Natural killer cell (primary cell): ENCODE results near the gene ZNF322. TPM values are rescaled to one million over a fixed set of nuclear protein-coding genes. Genes with fewer than 3 reads are reported as not detected.

Source experiments
- ATAC-seq, 3 donors: fragments of 150-1000 bp in 2 of 3; fragments of 200-7000 bp in 1 of 3; cut with Tn5 transposase; 1 replicate in 1 of 3; 2 replicates in 2 of 3; pipeline ENCODE4 v1.10.0; 2021; ENCODE audit warnings: mild to moderate bottlenecking in 2 of 3, moderate library complexity in 2 of 3
- DNase-seq, 2 donors: peaks; one replicate each; pipeline versions ENCODE4 v3.0.0 to v3.0.0-alpha.2; 2013 to 2021; ENCODE audit warnings: mixed read lengths in 1 of 2
- H3K27ac ChIP-seq: one replicate; pipeline ENCODE4 v1.5.1; 2013; ENCODE audit warnings: mild to moderate bottlenecking, low read length
- H3K27me3 ChIP-seq: one replicate; pipeline ENCODE4 v1.6.1; 2013; ENCODE audit warnings: low read length; ENCODE audit not compliant: control insufficient read depth, insufficient read depth
- H3K36me3 ChIP-seq: one replicate; pipeline ENCODE4 v1.6.1; 2013; ENCODE audit warnings: low read length; ENCODE audit not compliant: control insufficient read depth, insufficient read depth
- H3K4me1 ChIP-seq: one replicate; pipeline ENCODE4 v1.6.1; 2013; ENCODE audit warnings: low read length; ENCODE audit not compliant: control insufficient read depth, insufficient read depth
- H3K4me3 ChIP-seq: one replicate; pipeline ENCODE4 v1.5.1; 2013; ENCODE audit warnings: low read length
- H3K9me3 ChIP-seq: one replicate; pipeline ENCODE4 v1.6.1; 2013; ENCODE audit warnings: low read length; ENCODE audit not compliant: control insufficient read depth, insufficient read depth
- H3K27ac Mint-ChIP-seq, 2 donors: one replicate each; pipeline ENCODE4 v1.8.0; 2022; ENCODE audit warnings: mild to moderate bottlenecking in 2 of 2, mixed read lengths in 2 of 2, moderate library complexity in 1 of 2
- H3K27me3 Mint-ChIP-seq, 2 donors: one replicate each; pipeline ENCODE4 v1.8.0; 2022; ENCODE audit warnings: low read depth in 2 of 2, mixed read lengths in 2 of 2
- H3K36me3 Mint-ChIP-seq: one replicate; pipeline ENCODE4 v1.8.0; 2022; ENCODE audit warnings: mixed read lengths
- H3K4me1 Mint-ChIP-seq, 2 donors: one replicate each; pipeline ENCODE4 v1.8.0; 2022; ENCODE audit warnings: mixed read lengths in 2 of 2
- H3K4me3 Mint-ChIP-seq: one replicate; pipeline ENCODE4 v1.8.0; 2022; ENCODE audit warnings: mild to moderate bottlenecking, moderate library complexity, mixed read lengths
- H3K9me3 Mint-ChIP-seq, 2 donors: one replicate each; pipeline ENCODE4 v1.8.0; 2022; ENCODE audit warnings: mixed read lengths in 2 of 2
- CTCF ChIP-seq: fragments of 200-600 bp; IDR thresholded peaks from one replicate; pipeline ENCODE4 v1.8.0; 2022; ENCODE audit warnings: antibody characterized with exemption
- WGBS: methylation state at CpG from one replicate; pipeline ENCODE4 v1.1.7; 2013; ENCODE audit warnings: missing lambda C conversion rate; ENCODE audit not compliant: insufficient coverage; 5-methylcytosine and 5-hydroxymethylcytosine counted together
- intact Hi-C: fragments of 100-400 bp; cut with micrococcal nuclease; formaldehyde crosslinking; loops from one replicate; pipeline ENCODE4 v1.14.2; 2022
- total RNA-seq, 4 donors: library from RNA; stranded (reverse); fragments of 120-200 nt in 1 of 4; gene quantifications; one replicate each; pipeline versions ENCODE4 v1.2.3 to v1.2.4, GENCODE V29; 2013 to 2022

ZNF322 gene
- total RNA-seq, 3 donors from 2014 or later (not counting 1 experiment from before 2014, with no cell fraction given) = 7.0 to 12.1 (median 9.3) TPM

- Histone ChIP-seq H3K9me3 (no peaks in the 10 kb centered on the region), H3K4me1 (no peaks in the 10 kb centered on the region), H3K27ac (no peak overlapping the region), H3K4me3 (no peak overlapping the region), H3K36me3 (peaks cover 6% of the 10 kb centered on the region), H3K27me3 (no peaks in the 10 kb centered on the region)
- Mint-ChIP-seq H3K27ac (no peak overlapping the region), H3K9me3 (no peaks in the 10 kb centered on the region), H3K4me1 (peaks cover 5 to 6% of the 10 kb centered on the region in 2 donors), H3K27me3 (peaks cover 0 to 10% of the 10 kb centered on the region in 2 donors), H3K36me3 (no peaks in the 10 kb centered on the region), H3K4me3 (no peak overlapping the region)
- WGBS = 100% methylated on average over 1 of the region's 3 CpGs
- no peak for TF ChIP-seq CTCF
- ATAC-seq (no peak), DNase-seq (no peak)
- intact Hi-C loops = loop anchor here (5.0 kb wide), 1 partner anchor 553 kb away; no protein-coding TSS in a partner anchor
These were observed 54.7 kb downstream of the ZNF322 start for GRCh38 chr6:26604797-26605196.

GRCh38 chr6:26604026-26604425 lies 55.5 kb downstream of the ZNF322 start:
- Mint-ChIP-seq H3K9me3 (no peaks in the 10 kb centered on the region), H3K27ac (peak overlapping the region in 1 of 2 donors; percentile 48), H3K4me1 (peaks cover 5 to 6% of the 10 kb centered on the region in 2 donors), H3K4me3 (no peak overlapping the region), H3K36me3 (no peaks in the 10 kb centered on the region), H3K27me3 (peaks cover 0 to 2% of the 10 kb centered on the region in 2 donors)
- intact Hi-C loops = no loop called here
- WGBS = 78% methylated on average over 2 of the region's 3 CpGs
- no peaks in the 10 kb centered on the region for H3K27me3 ChIP-seq
- no peak for DNase-seq
- H3K9me3 ChIP-seq = no peaks in the 10 kb centered on the region
- no peak overlapping the region for H3K27ac ChIP-seq
- peaks cover 14% of the 10 kb centered on the region for H3K36me3 ChIP-seq
- ATAC-seq = no peak
- TF ChIP-seq CTCF = no peak
- H3K4me3 ChIP-seq = no peak overlapping the region
- no peaks in the 10 kb centered on the region for H3K4me1 ChIP-seq

- peaks cover 8% of the 10 kb centered on the region for H3K4me1 ChIP-seq
- H3K4me1 Mint-ChIP-seq = peaks cover 6 to 10% of the 10 kb centered on the region in 2 donors
- H3K9me3 Mint-ChIP-seq = no peaks in the 10 kb centered on the region
- no peak for TF ChIP-seq CTCF
- DNase-seq = no peak
- no peaks in the 10 kb centered on the region for H3K27me3 Mint-ChIP-seq
- H3K4me3 Mint-ChIP-seq = no peak overlapping the region
- H3K36me3 ChIP-seq = peaks cover 25% of the 10 kb centered on the region
- 94% methylated on average over 2 of the region's 3 CpGs for WGBS
- H3K36me3 Mint-ChIP-seq = no peaks in the 10 kb centered on the region
- ATAC-seq = no peak
- intact Hi-C loops = no loop called here
- no peak overlapping the region for H3K27ac Mint-ChIP-seq
- no peaks in the 10 kb centered on the region for H3K27me3 ChIP-seq
- no peak overlapping the region for H3K27ac ChIP-seq
- H3K9me3 ChIP-seq = no peaks in the 10 kb centered on the region
- no peak overlapping the region for H3K4me3 ChIP-seq
These were observed 57.3 kb downstream of the ZNF322 start for GRCh38 chr6:26602262-26602661.

- peak overlapping the region; percentile 42 to 65 for H3K27ac Mint-ChIP-seq
- no peak overlapping the region for H3K27ac ChIP-seq
- peaks cover 25% of the 10 kb centered on the region for H3K36me3 ChIP-seq
- H3K27me3 Mint-ChIP-seq = no peaks in the 10 kb centered on the region
- TF ChIP-seq CTCF = no peak
- no peaks in the 10 kb centered on the region for H3K9me3 Mint-ChIP-seq
- no peaks in the 10 kb centered on the region for H3K36me3 Mint-ChIP-seq
- DNase-seq (no peak), ATAC-seq (no peak)
- H3K4me1 Mint-ChIP-seq = peaks cover 6 to 10% of the 10 kb centered on the region in 2 donors
- intact Hi-C loops = no loop called here
- no peak overlapping the region for H3K4me3 Mint-ChIP-seq
- H3K9me3 ChIP-seq = no peaks in the 10 kb centered on the region
- no peaks in the 10 kb centered on the region for H3K27me3 ChIP-seq
- no peak overlapping the region for H3K4me3 ChIP-seq
- peaks cover 15% of the 10 kb centered on the region for H3K4me1 ChIP-seq
These were observed 58.8 kb downstream of the ZNF322 start for GRCh38 chr6:26600759-26601158.
